Measurements from ENCODE around the gene KCNK5.

KCNK5 gene

DNA sequence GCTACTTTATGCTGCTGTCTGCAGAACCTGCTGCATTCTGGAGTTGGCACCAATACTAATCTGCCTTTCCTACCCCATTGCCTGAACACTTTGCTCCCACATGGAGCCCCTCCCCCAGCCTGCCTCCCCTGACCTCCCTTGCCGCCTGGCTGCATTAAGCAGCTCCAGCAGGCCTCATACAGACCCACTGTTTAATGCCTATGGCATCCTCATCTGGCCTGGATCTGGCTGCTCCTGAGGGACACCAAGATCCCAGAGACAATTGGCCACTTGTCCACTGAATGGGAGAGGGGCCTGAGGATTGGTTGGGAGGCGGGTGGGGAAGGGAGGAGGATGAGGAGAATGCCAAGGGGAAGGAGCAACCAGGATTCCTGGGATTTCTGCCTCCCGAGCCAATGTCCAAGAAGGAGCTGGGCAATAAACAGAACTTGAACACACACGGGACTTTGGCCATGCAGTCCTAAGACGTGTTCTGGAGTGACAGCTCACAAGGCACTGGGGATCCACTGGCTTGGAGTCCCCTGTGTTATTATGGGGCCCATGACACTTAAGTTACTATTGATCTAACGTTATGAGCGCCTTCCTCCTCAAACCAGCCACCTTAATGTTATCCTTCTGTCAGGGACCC, 10.4 kb upstream of the KCNK5 start:
- no peak for DNase-seq

DNA sequence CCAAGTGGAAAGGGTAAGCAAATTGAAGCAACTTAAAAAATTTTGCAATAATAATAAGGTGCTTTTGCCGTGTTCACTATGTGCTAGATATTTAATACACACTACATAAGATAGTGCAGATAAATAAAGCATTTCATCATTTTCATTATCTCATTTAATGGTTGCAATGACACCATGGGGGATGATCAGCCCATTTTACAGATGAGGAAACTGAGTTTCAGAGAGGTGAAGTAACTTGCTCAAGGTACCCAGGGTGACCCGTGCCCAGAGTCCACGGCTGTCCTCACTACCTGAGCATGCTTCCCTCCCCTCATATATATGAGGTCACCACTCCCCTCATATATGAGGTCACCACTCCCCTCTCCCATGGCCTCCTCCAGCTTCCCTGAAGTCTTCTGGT, 7.5 kb upstream of the KCNK5 start:
- no peak for DNase-seq

DNA sequence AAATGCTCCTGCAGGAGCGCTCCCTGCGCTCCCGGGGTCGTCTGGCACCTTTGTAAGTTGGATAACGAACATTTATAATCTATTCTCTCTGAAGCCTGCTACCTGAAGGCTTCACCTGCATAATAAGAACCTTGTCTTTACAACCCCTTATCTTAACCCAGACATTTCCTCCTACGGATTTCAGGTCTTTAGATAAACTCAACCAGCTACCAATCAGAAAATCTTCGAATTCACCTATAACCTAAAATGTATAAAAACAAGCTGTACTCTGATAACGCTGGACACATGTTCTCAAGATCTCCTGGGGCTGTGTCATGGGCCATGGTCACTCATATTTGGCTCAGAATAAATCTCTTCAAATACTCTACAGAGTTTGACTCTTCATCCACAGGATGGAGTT, 4.1 kb upstream of the KCNK5 start:
- DNase-seq: no peak

DNA sequence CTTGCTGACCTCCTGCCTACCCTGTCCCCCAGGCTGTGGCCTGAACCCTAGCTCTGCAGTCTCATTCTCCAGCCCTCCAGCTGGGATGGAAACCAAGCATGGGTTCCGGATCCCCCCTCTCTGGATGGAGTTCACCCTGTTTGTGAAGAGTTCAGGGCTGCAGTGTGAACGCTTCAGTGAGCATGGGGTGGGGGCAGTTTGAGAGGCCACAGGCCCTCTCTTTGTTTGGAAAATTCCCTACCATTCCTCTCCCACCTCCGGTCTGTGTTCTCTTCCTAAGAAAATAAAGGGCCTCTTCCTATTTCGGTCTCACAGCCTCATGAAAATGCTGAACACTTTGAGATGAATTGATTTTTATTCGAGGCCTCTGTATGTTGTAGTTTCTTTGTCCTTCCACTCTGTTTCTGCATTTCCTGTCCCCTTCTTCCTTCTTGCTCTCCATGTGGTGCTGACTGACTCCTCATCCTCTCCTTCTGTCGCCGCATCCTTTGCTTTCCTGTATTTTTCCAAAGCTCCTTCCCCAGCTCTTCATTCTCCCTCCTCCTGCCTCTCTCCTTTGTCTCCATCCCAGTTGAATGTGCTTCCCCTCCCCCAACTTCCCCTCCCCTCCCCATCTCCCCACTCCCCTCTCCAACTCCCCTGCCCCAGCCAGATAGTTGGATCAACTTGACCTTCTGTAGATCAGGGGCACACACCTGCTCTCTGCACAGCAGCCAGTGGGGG, 2.4 kb upstream of the KCNK5 start:
- no peak for DNase-seq

DNA sequence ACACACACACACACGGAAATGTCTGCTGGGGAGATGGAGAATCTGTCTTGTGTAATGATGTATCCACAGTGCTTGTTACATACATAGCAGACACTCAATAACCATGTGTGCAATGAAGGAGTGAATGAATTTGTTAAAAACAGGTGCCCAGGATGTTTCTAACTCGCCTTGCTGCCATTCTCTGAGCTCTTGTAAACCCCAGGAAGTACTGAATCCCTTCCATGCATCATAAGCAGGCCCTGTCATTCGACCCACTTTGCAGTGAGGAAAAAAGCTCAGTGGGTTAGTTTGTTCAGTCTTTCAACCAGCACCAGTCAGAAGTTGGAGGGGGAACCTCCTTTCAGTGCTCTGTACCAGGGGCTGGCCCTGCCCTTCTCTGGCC, 1.4 kb upstream of the KCNK5 start:
- no peak for DNase-seq

DNA sequence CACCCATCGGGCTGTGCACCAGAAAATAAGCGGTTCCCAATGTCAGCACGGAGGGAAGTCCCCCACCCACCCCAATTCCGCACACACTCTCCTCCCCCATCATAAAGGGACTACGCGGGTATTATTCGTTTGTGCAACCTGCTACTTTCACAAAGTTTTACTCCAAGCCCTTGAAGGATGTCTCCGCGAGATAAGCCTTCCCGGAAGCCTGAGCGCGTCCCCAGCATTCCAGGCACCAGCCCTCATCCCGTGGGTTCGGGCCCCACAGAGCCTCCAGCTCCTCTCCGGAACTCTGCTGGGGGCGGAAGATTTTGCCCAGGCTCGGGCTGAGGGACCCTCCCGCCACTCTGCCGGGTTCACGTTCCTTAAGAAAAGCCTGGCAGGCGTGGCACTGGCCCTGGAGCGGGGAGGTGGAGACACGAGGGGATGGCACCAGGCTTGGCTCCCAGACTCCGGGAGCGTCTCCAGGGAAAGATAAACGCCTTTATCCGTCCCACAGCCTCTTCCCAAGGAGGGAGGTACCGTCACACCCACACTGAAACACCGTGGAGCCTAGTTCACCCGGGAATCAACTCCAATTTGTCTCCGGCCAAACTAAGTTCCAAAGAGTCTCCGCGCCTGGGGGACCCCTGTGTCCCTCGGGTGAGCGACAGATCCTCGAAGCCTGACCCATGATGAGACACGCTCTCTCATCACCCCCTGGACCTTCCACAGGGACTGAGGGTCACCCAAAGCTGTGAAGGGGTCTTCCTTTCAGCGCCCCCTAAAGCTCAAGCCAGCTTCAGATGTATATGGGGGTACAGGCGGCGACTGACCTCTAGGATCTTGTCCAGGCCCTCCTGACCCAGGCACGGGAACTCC, 934 bp downstream of the KCNK5 start:
- no peak for DNase-seq

DNA sequence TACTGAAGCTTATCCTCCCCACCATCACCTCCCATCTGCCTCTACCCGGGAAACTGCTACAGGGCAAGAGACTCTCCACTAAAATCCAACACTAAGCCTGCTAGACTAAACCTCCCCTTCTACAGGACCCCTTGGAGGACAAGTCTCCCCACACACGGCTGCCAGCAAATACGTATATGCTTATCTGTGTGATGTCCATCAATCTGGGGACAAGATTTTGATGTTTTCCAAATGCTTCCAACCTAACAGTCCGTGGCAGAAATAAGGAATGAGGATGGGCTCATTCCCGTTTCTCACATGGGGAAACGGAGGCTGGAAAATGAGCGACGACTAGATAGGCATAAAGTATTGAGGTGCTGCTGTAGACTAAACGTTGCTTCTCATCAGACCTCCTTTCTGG, 1.8 kb downstream of the KCNK5 start:
- no peak for DNase-seq

DNA sequence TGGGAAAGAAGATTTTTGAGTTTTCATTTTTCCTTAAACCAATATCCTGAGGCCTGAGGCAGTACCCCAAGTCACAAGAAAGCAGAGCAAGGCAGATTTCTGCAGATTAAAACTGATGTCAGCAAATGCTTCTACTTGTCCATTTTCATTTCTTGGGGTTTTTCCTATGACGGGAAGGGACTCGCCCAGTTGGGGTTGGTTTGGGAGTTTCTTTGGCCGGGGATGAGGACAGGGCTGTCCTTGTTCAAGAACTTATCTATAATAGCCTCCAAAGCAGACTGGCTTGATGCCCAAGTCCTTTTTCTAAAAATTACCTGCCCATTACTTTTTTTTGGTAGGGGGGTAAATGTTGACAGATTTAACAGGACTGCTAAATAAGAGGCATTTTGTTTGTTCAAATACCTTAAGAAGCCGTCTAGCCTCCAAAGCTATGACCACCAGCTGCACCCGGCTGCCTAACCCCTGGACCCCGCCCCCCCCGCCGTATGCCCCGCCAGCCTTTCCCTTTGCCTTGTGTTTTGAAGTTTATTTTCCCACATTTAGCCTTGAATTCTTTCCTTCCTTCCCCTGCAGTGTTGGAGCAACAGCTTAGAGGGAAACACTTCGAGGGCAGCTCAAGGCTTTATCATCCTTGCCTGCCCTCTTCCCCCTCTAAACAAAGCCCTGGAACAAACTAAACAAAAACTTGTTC, 2.5 kb downstream of the KCNK5 start:
- DNase-seq: no peak

DNA sequence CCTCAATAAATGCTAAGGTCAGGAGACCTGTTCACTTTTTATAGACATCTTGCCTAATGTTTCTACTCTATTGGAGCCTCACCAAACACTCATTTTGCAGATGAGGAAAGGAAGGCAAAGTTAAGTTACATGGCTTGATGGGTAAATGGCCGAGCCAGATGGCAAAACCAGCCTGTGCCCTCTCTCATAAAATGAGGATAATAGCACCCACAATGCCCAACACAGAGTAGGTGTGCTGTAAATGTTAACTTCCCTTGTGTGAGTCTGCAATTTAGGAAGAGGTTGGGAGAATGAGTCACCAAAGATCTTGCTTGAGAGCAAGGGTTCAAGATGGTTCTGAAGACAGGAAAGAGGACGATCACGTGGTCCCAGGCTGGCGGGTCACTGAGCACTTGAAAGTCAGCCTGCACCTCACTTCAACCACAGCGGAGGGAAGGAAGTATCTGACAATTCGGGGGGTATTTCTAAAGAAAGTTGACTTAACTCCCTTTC, 3.3 kb downstream of the KCNK5 start:
- no peak for DNase-seq

DNA sequence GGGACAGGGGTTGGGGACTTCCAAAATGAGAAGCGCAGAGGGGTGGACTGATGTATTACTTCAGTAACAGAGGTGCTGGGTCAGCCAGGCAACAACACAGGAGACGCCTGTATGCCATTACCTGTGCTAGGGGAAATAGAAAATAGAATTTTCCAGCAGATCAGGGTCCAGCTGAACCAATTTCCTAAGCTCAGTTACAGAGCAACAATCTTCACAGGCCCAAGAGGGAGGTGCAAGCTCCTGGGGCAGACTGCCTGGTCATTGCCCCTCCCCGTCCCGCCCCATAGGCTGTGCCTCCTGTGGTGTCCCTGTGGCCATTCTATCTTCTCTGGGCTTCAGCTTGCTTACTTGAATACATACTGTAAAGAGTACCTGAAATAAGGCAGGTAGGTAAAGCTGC, 3.7 kb downstream of the KCNK5 start:
- DNase-seq: no peak

DNA sequence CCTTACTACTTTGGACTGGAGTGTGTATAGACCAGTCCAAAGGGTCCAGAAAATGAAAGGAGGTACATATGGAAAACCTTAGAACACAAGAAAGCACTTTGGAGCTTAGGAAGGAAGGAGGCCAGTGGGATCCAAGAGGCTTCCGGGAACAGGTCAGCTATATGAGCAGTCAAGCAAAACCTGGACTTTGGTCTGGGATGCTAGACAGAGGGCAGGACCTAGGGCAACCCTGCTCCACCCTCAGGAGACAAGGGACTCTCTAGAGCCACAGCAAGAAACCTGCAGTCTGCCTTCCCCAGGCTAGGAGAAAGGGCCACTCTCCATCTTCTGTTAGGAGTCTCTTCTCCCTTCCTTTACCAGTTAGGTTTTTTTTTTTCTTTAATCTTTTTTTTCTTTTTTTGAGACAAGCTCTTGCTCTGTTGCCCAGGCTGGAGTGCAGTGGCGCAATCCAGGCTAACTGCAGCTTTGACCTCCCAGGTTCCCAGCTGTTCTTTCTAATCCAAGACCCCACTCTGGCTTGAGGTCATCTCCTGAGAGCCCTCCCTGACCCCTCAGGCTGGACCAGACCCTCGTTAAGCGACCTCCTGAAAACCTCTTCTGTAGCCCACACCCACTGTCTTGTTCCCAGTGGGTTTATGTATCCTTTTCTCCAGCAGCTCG, 4.6 kb downstream of the KCNK5 start:
- DNase-seq: no peak

DNA sequence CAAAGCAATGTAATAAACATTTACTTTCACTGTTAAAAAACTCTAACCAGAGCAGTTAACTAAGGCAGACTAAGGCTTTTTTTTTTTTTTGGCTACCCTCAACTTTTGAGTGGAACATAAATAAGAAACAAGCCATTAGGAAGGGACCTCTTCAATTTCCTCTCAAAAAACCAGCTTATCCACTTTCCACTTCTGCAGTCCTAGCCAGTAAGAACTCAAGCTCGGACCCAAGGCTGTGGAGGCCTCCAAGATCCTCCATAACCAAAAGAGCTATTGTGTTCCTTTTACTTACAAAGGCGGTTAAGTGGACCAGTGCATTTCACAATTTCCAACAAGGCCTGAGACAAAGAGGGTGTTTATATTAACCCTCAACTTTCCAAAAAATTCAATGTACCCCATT, 5.3 kb downstream of the KCNK5 start:
- no peak for DNase-seq

DNA sequence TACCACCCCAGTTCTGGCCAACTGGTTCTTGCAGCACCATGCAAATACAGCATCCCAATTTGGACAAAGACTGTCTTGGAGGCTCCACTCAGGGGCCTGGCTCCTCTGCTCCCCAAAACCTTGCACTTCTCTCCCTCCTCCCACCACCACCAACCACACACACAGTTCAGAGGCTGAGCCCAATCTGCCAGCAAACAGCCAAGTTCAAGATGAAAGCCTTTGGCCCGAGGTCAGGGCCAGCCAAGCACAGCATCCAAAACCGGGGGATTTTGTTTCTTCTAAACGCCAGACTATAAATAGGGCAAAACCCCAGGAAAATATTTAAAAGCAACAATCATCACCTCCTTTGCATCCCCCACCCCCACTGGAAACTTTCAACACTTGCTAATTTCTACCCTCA, 5.7 kb downstream of the KCNK5 start:
- no peak for DNase-seq

DNA sequence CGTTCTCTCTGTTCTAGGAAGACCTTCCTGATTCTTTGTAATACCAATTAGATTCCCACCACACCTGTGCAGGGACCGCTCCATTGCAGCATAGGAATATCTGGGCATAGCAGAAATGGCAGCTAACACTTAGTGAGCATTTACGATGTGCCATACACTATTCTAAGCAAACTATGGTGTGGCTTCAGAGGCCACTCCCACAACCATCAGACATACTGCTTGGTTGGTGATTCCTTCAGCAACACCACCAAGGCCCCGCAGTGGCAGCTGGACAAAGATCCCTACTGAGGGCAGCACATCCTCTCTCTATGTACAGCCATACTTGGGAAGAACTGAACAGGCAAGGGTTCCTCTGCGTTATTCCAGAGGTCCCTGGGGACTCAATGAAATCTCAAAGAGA, 6.2 kb downstream of the KCNK5 start:
- DNase-seq: no peak

DNA sequence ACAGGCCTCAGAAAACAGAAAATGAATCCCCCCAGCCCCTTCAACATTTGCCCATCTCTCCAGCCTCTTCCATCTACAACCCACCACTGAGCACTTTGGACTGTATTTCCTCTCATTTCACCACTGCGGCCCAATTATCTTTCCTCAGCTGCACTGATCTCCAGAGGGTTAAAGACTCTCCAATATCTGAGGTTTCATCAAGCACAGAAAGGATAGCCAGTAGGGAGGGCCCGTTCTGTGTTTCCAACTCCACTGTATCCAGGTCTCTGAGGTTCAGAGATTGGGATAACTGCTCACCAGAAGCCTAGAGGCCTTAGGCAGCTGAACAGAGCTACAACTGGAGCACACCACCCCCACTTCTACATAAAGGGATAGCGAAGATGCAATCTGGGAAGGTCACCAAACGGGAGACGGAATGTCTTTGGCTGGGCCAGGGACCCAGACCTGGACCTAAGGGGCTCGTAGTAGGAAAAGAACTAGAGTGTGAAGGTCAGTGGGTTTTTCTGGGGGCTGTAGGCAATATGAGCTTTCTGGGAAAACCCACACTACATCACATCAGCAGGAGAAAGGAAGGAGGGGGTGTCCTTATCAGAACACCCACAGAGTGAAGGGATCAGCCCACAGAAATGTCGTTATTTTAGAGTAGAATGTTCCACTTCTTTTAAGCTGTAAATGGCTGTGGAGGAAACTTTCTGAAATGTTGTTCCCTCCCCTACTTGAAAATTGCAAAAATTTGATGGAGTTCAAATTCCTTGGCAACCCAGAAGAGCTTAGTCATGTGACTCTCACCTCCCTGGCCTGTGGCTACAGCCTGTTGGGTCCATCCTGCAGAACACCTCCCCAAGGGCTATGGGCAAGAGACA, 7.3 kb downstream of the KCNK5 start:
- DNase-seq: no peak

DNA sequence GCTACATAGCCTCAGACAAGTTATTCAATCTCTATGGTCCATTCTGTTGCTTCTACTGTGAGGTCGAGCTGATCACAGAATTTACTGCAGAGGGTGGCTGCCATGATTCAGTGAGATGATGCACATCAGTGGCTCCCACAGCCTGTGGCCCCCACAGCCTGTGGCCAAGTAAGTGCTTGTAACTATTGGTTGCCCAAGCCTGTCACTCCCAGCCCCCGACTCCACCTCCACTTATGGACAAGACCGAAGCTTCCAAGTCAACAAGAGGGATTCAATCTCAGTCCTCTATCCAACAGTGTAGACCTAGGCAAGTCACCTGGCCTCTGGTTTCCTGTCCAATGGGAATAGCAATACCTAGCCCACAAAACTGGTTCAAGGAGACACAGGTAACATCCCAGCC, 8.2 kb downstream of the KCNK5 start:
- DNase-seq: no peak

DNA sequence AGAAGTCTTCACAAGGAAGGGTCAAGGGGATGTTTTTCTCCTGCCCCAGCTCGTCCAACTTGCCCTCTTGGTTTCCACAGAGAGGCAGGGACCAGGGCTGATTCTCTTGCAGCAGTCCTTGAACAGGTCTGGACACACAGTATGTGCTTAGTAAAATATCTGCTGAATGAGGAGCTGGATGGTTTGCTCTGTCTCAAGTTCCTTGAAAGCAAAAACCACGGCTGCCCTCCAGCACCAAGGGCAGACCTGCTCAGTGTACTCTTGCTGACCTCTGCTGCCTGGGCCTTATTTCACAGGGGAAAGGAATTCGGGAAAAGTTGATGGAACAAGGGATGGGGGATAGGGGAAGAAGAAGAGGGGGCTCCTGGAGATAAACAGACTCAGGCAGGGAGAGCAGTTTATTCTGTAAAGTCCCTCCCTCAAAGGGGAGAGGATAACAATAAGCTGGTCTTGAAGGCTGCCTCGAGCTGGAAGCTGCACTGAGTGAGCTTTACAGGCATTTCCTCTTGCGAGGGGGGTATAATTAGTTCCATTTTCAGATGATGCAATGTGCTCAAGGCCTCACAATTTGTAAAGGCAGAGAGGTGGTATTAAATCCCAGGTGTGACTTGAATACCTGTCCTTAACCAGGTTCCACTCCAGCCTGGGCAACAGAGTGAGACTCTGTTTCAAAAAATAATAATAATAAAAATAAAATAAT, 10.3 kb downstream of the KCNK5 start:
- DNase-seq: no peak

DNA sequence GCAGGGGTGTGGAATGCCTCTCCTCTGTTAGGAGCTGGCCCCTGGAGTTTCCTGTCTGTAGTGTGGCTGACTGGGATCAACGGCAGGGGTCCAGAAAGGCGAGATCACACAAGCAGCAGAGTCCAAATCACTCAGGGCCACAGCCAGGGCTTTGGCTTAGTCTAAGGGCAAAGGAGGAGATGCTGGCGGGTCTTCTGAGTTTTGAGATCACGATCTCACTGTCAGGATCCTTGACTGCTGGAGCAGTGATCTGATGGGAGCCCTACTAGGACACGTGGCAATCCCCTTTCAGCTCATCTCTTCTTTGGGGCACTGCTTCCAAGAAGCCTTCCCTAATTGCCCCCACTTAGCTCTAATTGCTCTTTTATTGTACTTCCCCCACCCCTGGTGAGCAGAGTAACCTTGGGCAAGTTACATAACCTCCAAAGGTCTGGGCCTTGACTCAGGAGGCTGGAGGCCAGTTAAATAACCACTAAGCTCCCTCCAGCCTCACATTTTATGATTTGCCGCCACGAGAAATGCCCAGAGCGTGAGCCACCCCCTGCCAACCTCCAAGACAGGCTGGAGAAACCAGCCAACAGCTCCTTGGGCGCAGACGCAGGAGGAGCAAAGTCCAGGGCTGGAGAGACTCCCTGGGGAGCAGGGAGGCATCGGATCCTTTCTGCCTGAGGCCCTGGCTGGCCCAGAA, 12.0 kb downstream of the KCNK5 start:
- DNase-seq: no peak

DNA sequence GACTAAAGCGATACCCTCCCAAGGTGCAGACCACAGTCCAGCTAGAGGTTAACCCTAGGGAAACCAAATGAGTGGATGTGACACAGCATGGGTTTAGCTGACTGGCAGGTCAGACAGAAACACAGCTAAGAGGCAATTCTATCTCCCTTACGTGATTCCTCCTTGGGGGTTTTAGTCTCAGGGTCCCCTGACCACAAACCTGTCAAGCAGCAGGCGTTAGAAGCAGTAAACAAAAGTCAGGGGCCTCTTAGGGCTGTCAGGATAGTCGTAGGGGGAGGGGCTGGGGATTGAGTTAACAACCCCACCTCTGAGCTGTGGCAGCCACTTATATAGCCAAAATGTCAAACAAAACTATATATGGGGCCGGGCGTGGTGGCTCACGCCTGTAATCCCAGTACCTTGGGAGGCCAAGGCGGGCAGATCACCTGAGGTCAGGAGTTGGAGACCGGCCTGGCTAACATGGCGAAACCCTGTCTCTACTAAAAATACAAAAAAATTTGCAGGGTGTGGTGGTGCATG, 13.6 kb downstream of the KCNK5 start:
- DNase-seq: no peak
